Measurements from ENCODE around the gene HLCS.

Gene HLCS

GRCh38 chr21:36825658-36826057 is 140.8 kb downstream of the HLCS start:
- TF ChIP-seq, protein P1, sequence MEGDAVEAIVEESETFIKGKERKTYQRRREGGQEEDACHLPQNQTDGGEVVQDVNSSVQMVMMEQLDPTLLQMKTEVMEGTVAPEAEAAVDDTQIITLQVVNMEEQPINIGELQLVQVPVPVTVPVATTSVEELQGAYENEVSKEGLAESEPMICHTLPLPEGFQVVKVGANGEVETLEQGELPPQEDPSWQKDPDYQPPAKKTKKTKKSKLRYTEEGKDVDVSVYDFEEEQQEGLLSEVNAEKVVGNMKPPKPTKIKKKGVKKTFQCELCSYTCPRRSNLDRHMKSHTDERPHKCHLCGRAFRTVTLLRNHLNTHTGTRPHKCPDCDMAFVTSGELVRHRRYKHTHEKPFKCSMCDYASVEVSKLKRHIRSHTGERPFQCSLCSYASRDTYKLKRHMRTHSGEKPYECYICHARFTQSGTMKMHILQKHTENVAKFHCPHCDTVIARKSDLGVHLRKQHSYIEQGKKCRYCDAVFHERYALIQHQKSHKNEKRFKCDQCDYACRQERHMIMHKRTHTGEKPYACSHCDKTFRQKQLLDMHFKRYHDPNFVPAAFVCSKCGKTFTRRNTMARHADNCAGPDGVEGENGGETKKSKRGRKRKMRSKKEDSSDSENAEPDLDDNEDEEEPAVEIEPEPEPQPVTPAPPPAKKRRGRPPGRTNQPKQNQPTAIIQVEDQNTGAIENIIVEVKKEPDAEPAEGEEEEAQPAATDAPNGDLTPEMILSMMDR (IDR thresholded peaks at IDR 0.05) = no peak

DNA sequence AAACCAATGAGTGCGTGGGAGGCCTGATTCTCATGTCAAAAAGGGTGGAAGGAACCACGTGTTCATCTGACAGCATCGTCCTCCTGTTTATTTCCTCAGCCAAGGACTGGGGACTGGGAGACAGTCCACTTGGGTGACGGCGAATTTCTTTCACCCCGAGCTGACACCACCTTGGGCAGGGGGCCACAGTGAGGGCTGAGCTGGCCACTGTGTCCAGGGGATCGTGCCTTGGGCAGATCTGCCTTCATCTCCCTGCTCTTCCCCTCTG is 145.5 kb downstream of the HLCS start:
- TF ChIP-seq, protein P1 (IDR thresholded peaks at IDR 0.05) = no peak

DNA sequence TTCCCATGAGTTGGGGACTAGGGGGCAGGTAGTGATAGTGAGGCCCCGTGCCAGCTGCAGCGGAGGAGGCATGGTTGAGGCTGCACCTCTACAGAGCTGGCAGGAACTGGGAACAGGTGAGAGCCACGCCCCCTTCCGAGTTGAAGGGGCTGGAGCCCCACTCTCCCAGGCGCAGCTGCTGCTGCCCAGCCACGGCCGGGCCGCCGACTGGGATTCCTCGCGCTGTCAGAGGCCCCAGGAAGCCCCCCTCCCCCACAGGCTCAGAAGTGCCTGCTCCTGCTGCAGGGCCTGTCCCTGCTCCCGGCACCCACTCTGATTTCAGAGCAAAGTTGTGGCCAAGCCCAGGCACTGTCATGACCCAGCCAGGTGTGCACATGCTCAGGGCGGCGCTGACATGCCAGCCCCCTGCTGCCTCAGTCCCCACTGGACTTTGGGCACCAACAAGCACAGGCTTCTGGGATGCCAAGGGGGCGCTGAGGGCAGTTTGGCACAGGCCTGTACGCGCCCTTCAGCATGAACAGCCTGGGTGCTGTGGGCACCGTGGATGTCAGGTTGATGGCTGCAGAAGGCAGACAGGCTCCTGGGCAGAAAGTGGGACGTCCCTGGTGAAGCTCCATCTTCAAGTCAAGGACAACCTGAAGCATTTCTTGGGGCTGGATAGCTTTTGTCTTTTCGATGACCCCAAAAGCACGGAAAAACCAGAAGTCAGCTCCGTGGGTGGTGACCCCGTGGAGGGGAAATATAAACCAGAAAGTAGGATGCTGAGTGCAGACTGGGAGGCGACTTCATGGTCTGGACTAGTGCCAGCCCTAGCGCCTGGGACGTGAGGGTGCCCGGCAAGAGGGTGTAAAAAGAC is 146.1 kb downstream of the HLCS start:
- TF ChIP-seq, protein P1 (IDR thresholded peaks at IDR 0.05) = no peak

DNA sequence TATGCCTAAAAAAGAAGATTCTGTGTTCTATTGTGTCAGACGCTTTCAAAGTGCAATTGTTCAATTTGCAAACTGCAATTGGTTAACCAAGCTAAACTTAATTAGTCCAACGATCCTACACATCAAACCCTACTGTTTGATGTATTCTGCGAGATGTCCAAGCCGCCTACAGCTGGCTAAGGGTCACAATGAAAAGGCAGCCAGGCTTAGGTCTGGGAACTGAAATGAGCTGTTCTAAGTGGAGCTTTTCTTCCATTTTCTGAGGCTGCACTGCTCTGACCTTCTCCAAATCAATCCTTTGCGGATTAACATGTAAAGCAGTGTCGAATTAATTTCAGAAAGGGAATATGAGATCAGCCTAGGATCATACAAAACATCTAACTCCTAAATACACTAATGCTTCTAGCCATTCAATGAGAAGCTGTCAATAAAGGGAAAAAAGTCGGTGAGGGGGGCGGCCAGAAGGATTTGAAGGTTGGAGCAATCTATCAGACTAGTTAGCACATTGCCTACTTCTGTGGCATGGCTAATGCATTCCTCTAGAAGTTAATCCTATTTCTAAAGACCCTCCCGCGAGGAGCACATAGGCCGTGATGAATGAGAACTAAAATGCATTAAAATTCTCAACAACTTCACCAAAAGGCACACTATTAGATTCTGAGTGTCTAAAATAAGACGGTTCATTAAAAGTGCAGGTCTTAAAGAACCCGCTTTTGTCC is 148.6 kb downstream of the HLCS start:
- TF ChIP-seq, protein P1 (IDR thresholded peaks at IDR 0.05) = no peak

DNA sequence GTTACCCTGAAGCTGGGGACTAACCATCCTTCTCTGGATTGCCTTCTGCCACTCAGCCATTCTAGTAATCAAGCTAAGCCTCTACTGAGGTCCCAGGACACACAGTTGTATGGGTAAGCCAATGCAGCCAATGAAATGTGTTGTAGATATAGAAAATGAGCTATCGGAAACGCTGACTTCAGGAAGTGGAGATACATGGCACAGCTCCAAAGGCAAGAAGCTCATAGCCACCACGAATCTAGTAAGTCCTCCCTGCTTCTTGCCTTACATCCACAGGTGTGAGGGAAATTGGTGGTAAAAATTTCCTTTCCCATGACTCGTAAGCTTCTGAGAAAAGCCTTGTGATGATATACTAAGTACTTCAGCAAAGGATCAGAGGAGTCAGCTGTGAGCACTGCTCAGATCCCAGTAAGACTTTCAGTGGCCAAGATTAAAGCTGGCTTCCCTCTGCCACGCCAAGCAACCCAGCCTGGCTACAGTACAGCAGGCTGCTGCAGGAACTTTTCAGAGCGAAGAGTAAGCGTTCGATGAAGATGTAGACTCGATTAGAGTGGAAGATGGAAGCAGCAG is 149.8 kb downstream of the HLCS start:
- TF ChIP-seq, protein P1 (IDR thresholded peaks at IDR 0.05) = no peak

DNA sequence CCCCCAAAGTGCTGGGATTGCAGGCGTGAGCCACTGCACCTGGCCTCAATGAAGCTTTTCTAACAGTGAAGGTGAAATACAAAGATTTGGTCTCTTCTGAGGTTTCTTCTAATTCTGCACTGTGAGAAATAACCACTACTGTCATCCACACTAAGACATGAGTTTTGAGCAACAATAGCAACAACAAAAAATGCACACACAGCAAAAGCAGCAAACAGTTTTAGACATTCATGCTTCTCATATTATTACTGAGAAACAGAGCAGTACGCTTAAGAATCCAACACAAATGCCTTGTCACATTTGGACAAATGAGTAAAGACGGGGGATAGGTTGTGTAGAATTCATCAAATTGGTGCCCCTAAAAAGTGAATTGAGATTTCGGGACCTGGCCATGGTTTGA is 151.2 kb downstream of the HLCS start:
- TF ChIP-seq, protein P1 (IDR thresholded peaks at IDR 0.05) = no peak

GRCh38 chr21:36813052-36813451 is 153.4 kb downstream of the HLCS start:
- TF ChIP-seq, protein P1 (IDR thresholded peaks at IDR 0.05) = no peak
